NCI-H446 treated with DMSO at 0.1 percent for 48 hours (cell line): Measurements from ENCODE around the gene WDR77.

Experiments
- DNase-seq: peaks from one replicate; lab custom pipeline; 2025; lab: John Stamatoyannopoulos, UW

The WDR77 gene

DNA sequence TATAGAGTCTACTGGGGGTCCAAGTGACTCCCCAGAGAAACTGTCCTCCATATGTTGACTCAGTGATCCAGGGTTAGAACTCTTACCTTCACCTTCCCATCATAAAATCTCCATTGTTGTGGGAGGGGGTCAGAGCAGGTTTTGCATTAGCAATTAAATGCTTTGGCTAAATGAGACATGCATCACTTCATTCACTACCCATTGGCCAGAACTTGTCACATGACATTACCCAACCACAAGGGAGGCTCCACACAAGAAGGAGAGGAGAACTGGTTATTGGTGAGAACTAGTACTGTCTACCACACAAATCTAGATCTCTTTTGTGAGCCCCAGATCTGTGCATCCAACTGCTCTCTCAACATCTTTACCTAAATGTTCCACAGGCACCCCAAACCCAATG lies 20.5 kb upstream of the WDR77 start:
- no peak for DNase-seq

DNA sequence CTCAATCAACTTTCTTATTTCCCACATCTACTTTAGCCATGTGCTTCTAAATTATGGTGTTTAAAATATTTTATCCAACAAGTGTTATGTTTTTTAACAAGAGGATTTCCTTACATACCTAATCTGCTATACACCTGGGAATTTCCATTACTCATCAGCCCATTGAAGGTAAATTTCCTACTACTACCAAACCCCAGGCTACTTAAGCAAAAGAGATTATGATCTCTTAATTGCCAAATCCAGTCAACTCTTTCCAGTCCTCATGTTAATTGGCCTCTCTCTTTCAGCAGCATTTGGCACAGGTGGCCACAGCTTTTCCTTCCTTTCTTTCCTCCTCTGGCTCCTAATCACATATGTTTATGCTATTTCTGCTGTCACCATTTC lies 19.7 kb upstream of the WDR77 start:
- no peak for DNase-seq

DNA sequence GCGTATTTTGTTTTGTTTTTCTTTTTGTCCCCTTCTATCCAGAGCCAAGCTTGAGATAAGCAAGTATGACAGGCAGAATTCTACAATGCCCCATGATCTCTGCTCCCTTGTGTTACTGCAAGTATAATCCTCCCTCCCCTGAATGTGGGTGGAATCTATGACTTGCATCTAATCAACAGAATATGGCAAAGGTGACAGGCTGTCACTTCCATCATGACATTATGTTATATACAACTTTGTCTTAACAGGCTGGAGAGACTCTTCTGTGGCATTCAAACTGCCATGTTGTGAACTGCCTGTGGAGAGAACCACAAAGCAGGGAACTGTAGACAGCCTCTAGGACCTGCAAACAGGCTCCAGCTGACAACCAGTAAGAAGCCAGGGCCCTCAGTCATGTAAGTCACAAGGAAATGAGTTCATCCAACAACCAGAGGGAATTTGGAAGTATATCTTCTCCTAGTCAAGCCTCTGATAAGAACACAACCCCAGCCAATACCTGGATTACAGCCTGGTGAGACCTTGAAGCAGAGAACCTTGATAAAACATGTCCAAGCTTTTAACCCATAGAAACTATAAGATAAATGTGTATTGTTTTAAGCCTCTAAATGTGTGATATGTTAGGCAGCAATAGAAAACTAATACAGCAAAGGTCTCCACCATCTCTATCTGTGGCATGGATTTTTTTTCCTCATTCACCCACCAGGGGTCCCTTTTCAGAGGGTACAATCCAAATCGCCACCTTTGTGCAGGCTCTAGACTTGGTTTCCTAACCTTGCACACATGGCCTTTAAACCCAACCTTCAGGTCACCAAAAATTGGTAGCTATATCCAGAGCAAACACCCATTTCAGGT lies 19.0 kb upstream of the WDR77 start:
- no peak for DNase-seq

DNA sequence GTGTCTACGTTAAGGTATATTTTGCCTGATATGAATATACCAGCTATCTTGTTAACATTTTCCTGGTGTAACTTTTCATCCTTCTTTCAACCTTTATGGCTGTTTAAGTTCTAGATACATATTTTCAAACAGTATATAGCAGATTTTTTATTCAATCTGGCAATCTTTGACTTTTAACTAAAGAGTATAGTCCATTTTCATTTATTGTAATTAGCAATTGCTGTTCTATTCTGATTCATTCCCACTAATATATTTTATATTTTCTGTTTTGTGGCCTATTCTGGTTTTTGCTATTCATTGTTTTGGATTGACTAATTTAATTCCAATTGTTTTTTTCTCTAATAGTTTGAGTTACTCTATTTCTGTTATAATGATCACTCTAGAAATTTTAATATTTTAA lies 17.4 kb upstream of the WDR77 start:
- DNase-seq, result no peak

DNA sequence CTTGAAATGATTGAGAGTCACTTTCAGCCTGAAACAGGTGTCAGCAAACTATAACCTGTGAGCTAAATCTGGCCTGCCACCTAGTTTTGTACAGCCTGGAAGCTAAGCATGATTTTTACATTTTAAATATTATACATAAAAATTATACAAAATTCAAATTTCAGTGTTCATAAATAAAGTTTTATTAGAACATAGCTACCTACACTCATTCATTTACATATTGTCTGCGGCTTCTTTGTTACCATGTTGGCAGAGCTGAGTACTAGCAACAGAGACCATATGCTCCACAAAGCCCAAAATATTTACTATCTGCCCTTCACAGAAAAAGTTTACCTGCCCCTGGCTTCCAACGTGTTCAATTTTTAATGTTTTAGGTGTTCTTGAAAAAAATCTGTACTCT lies 16.7 kb upstream of the WDR77 start:
- no peak for DNase-seq

GRCh38 chr1:111463029-111463683 lies 14.1 kb upstream of the WDR77 start:
- DNase-seq, result no peak

- no peak for DNase-seq
Measured at GRCh38 chr1:111462370-111463028, 13.4 kb upstream of the WDR77 start.

DNA sequence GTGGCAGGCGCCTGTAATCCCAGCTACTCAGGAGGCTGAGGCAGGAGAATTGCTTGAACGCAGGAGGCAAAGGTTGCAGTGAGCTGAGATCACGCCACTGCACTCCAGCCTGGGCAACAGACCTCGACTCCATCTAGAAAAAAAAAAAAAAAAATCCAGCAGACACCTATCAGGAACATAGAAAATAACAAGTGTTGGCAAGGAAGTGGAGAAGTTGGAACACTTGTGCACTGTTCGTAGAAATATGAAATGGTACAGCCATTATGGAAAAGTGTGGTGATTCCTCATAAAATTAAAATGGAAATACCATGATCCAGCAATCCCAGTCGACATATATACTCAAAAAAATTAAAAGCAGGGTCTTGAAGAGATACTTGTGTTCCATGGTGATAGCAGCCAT lies 12.7 kb upstream of the WDR77 start:
- DNase-seq, result no peak

DNA sequence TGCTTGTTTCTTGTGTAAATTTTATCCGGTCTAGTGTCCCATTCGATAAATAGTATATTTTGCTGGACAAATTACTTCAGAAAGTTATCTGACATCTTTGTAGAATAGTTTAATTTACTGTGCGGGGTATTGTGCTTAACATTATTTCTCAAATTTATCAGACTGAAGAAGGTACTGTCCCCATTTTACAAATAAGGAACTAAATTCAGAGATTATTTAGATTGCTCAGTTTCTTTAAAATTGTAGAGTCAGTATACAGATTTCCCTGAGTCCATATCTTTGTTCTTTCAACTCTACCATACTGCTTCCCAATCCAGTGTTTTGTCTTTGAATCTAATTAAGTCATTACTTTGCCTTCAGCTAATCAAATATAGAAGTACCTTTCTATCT lies 6.6 kb upstream of the WDR77 start:
- no peak for DNase-seq

GRCh38 chr1:111454859-111455641 lies 6.0 kb upstream of the WDR77 start:
- DNase-seq, result no peak

DNA sequence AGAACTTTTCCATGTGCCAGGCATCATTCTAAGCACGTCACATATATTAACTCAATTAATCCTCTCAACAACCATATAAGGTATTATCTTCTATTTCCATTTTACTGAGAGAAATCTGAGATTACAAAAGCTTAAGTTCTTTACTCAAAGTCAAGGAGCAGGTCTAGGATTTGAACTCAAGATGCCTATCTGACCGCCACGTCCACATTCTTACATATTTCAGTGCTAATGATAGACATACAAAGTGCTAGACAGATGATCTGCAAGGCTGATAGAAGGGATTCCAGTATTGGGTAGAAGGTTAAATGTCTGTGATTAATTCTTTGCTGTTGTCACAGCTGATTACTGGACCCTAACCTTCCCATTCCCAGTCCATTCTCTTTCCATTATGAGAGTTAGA lies 4.7 kb upstream of the WDR77 start:
- no peak for DNase-seq

DNA sequence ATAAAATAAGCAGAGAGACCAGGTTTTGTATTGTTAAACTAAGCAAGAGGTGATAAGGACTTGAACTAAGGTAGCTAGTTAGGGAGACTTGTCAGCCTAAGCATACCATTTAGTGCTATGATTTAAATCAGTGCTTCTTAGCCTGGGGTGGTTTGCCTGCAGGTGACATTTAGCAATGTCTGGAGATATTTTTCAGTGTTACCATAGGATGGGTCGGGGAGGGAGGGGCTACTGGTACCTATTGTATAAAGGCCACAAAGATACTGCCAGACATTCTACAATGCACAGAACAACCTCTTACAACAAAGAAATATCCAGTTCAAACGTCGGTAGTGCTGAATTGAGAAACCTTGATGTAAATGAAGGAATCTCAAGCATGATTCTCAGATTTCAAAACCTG lies 3.5 kb upstream of the WDR77 start:
- no peak for DNase-seq

DNA sequence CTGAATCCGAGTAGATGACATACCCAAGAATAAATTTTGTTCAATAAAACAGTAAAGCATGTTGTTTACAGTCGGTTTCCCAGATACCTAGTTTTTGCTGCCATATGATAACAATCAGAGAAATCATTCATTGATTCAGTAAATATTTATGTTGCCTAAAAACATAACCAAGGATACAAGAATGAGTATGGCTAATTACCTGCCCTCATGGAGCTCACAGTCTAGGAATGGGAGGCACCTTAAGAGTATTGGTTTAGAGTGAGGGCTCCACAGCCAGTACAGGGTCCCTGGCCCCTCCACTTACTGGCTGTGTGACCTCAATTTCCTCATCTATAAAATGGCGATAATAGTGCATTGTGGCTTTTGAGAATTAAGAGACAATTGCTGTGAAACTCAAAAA lies 1.1 kb upstream of the WDR77 start:
- no peak for DNase-seq

DNA sequence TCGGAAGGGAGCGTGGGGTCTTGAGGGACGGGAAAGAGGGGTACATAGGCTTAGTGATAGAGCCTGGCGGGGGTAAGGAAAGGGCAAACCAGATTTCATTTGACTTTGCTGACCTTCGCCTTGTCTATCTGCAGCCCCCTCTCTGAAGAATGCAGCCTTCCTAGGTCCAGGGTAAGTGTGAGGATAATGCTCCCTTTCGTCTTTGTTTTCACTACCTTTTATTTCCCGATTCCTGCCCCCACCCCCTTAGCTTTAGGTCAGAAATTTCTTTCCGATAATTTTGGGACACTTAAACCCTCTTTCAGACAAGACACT lies 604 bp upstream of the WDR77 start:
- DNase-seq, result no peak

GRCh38 chr1:111448482-111448917 lies 556 bp downstream of the WDR77 start:
- DNase-seq, result no peak

- DNase-seq, result no peak
Measured at GRCh38 chr1:111446967-111447892, 1.8 kb downstream of the WDR77 start.

DNA sequence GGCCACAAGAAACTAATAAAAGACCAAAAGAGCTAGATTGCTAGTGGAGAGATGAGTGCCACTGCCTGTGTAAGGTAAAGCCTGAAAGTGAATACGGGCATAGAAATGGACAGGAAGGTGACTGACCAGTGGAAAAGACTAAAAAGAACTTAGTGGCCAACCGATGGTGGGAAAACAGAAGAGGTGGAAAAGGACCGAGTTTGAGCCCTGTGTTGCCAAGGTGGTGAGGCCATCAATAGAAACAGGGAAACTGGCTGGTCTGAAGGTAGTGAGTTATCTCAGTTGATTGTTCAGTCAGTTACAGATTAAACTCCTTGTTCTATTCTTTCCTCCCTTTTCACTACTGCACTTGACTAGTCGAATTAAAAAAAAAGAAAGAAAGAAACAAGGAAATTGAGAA lies 2.5 kb downstream of the WDR77 start:
- DNase-seq, result no peak

GRCh38 chr1:111444031-111444430 lies 5.0 kb downstream of the WDR77 start:
- DNase-seq, result no peak

GRCh38 chr1:111442457-111442856 lies 6.6 kb downstream of the WDR77 start:
- DNase-seq, result no peak

DNA sequence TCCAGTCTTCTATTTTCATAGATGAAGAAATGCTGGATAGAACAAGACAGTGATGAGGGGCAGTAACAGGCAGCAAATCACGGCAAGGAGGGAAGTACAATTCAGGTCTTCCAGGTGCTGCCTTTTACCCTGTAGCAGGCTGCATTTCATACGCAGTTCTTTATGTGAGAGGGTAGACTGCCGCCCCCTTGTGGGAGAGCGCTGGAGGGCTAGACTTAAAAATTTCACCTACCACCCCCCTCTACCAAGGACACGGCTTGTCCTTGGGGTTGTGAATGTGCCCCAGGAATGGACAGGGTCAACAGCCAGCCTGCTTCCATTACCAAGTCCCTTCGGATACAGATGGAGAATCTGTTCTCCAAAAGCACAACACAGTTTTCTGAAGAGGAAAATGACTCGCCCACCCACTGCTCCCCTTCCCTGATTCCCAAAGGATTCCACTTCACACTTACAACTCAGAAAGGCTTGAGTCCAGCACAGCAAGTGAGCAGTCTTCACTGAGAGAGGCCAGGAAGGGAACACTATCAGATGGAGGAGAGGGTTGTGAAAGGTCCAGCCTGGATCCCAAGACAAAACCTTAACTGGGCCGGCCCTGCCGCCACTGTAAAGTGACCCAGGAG lies 7.4 kb downstream of the WDR77 start:
- no peak for DNase-seq
